SK-N-SH treated with all-trans-retinoic acid at 6 μM for 48 hours (cell line): Measurements from ENCODE around the gene NPAS3.

ENCODE experiments used
- BACH2 ChIP-seq: fragments of 250-450 bp; sonication (Bioruptor Pico); IDR thresholded peaks from 2 replicates; pipeline ENCODE4 v1.9.0; 2021; ENCODE audit warnings: mild to moderate bottlenecking, borderline replicate concordance
- CSRNP3 ChIP-seq: fragments of 250-450 bp; sonication (Bioruptor Pico); IDR thresholded peaks from 2 replicates; pipeline ENCODE4 v1.5.1; 2021; ENCODE audit warnings: mild to moderate bottlenecking, moderate library complexity
- PATZ1 ChIP-seq: fragments of 250-450 bp; sonication (Bioruptor Pico); IDR thresholded peaks from 2 replicates; pipeline ENCODE4 v1.8.0; 2020; ENCODE audit warnings: mild to moderate bottlenecking, moderate library complexity, borderline replicate concordance
- PPARA ChIP-seq: fragments of 250-450 bp; sonication (Bioruptor Pico); IDR thresholded peaks from 2 replicates; pipeline ENCODE4 v1.5.0; 2020; ENCODE audit warnings: mild to moderate bottlenecking, borderline replicate concordance
- TF ChIP-seq, protein P1 (sequence below): fragments of 250-450 bp; sonication (Bioruptor Pico); IDR thresholded peaks from 2 replicates; pipeline ENCODE4 v1.5.1; 2020; ENCODE audit warnings: low read depth, mild to moderate bottlenecking, moderate library complexity

- TF ChIP-seq BACH2 (CRISPR knock-in tag): no peak
- TF ChIP-seq CSRNP3 (CRISPR knock-in tag): no peak
- TF ChIP-seq, protein P1, sequence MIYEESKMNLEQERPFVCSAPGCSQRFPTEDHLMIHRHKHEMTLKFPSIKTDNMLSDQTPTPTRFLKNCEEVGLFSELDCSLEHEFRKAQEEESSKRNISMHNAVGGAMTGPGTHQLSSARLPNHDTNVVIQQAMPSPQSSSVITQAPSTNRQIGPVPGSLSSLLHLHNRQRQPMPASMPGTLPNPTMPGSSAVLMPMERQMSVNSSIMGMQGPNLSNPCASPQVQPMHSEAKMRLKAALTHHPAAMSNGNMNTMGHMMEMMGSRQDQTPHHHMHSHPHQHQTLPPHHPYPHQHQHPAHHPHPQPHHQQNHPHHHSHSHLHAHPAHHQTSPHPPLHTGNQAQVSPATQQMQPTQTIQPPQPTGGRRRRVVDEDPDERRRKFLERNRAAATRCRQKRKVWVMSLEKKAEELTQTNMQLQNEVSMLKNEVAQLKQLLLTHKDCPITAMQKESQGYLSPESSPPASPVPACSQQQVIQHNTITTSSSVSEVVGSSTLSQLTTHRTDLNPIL: no peak
- TF ChIP-seq PATZ1 (CRISPR knock-in tag): no peak
- no peak for TF ChIP-seq PPARA (CRISPR knock-in tag)
These were observed 539.1 kb downstream of the NPAS3 start for GRCh38 chr14:33477797-33478196.
